Astrocyte of the cerebellum (primary cell): ENCODE data around the gene GH2.
"Not testable (repeated sequence)": the region's sequence is repeated elsewhere in the genome, so short reads cannot be mapped to it uniquely, and the experiment has no call there.

Experiments used
- DNase-seq: peaks from one replicate; pipeline ENCODE4 v3.0.0-alpha.2; 2011; ENCODE audit warnings: low read depth
- H3K4me3 ChIP-seq: 2 replicates; pipeline ENCODE4 v1.5.1; 2011; ENCODE audit warnings: mild to moderate bottlenecking, low read depth, low read length, moderate library complexity
- in situ Hi-C: cut with HindIII; loops from 2 replicates; pipeline ENCODE4 v1.10.0; 2017; ENCODE audit warnings: low sequenced_read_pairs
- TF ChIP-seq, protein P1 (sequence below): IDR thresholded peaks from 2 replicates; pipeline ENCODE4 v1.5.1; 2012; ENCODE audit warnings: low read length, low read depth, moderate library complexity, mild to moderate bottlenecking; ENCODE audit errors: missing control alignments

The GH2 gene

DNA sequence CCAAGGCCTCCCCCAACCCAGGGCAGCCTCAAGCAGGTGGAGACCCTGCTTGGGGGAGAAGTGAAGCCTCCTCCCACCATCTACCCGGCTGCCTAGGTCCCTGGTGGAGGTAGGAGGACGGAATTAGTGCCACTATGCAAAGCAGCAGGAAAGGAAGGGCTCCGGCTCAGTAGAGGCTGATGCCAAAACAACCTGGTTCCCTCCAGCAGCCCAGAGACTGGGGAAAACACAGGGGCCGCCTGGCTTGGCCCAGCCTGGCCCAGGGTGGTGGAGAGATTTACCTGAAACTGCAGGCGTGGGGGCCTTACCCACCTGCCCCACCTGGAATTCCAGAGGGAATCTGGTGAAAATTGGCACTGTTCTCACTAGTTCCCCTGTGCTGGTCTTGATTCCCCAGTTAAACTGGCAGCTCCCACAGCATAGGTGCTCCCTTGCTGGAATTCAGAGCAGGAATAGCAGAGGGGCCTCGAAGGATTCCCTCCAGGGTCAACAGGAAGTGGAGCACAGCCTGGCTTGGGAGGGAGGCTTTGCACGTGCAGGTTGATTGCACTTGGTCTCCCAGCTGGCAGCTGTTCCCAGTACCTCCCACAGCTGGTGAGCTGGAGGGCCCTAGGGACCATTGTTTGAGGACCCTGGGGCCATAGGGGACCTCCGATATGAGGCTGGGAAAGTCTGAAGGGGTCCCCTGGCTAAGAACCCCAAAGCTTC lies 45.9 kb upstream of the GH2 start:
- TF ChIP-seq, protein P1, sequence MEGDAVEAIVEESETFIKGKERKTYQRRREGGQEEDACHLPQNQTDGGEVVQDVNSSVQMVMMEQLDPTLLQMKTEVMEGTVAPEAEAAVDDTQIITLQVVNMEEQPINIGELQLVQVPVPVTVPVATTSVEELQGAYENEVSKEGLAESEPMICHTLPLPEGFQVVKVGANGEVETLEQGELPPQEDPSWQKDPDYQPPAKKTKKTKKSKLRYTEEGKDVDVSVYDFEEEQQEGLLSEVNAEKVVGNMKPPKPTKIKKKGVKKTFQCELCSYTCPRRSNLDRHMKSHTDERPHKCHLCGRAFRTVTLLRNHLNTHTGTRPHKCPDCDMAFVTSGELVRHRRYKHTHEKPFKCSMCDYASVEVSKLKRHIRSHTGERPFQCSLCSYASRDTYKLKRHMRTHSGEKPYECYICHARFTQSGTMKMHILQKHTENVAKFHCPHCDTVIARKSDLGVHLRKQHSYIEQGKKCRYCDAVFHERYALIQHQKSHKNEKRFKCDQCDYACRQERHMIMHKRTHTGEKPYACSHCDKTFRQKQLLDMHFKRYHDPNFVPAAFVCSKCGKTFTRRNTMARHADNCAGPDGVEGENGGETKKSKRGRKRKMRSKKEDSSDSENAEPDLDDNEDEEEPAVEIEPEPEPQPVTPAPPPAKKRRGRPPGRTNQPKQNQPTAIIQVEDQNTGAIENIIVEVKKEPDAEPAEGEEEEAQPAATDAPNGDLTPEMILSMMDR, result no peak

DNA sequence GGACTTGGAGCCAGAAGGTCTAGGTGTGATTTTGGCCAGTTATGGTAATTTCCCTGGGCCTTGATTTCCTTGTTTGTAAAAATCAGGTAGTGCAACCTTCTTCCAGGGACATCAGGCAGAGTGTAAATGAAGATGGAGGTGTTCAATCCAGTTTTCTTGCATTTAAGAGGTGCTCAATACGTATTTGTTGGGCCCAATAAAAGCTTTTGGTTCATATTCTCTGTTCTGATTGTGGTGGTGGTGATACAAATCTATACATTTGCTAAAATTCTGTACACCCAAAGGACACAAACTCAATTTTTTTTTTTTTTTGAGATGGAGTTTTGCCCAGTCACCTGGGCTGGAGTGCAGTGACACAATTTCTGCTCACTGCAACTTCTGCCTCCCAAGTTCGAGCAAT lies 44.4 kb upstream of the GH2 start:
- TF ChIP-seq, protein P1, result no peak
- DNase-seq, result no peak
- H3K4me3 ChIP-seq, result no peak overlapping the region
- in situ Hi-C loops, result loop anchor here (5.0 kb wide), 1 partner anchor 56 kb away; no protein-coding TSS in a partner anchor

More for the DNA sequence above, 45.9 kb upstream of the GH2 start:
- no peak overlapping the region for H3K4me3 ChIP-seq
- no peak for DNase-seq
- in situ Hi-C loops, result loop anchor here (5.0 kb wide), 1 partner anchor 55 kb away; no protein-coding TSS in a partner anchor

DNA sequence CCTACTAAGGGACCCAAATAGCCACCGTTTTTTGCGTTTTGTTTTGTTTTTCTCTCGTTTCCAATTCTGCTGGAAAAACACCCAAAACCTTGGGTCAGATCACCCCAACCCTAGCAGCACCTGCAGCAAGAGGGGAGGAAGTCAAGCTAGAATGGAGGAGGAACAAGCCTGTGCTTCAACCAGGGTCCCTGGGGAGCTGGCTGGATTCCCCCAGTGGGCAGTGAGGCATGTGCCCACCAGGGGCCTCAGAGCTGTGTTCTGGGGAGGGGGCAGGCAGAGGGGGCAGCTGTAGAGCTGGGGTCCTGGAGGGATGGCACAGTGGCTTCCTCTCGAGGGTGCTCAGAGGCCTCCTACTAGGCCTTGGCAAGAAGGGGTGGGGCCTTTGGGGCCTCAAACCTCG lies 43.9 kb upstream of the GH2 start:
- TF ChIP-seq, protein P1, result no peak
- no peak overlapping the region for H3K4me3 ChIP-seq
- no peak for DNase-seq
- in situ Hi-C loops, result loop anchor here (5.0 kb wide), 1 partner anchor 57 kb away; no protein-coding TSS in a partner anchor

DNA sequence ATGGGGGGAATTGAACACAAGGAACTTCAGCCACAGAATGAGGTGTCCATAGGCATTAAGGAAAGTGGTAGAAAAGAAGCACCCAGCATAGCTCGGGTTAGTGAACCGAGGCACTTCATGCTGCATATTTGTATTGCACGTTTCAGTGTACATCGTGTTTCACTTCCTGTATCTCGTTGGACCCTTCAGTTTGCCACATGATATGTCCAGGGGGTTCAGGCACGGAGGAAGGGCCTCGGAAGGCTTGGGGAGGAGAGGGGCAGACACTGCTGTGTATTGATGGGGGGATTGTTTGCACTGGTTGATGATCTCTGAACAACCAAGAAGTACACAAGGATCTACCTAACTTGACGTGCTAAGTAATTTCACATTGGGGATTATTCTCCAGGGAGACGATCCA lies 40.7 kb upstream of the GH2 start:
- H3K4me3 ChIP-seq, in situ Hi-C loops, DNase-seq: not testable (repeated sequence)

DNA sequence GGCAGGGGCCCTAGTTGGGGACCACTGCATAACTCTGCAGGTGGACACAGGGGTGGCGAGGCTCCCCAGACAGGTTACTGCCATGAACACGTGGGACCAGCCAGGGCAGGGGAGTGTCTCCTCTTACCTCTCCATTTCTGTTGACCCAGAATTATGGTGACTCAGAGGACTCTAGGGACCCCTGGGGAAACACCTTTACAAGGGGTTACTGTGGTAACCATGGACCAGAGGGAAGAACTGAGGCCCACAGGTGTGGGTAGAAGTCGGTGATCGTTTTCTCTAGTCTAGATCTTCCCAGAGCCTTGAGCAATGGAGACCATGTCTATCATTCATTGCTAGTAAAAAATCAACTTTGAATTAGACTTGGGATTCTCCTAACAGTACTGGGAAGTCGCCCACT lies 39.0 kb upstream of the GH2 start:
- in situ Hi-C loops, H3K4me3 ChIP-seq, DNase-seq: not testable (repeated sequence)

DNA sequence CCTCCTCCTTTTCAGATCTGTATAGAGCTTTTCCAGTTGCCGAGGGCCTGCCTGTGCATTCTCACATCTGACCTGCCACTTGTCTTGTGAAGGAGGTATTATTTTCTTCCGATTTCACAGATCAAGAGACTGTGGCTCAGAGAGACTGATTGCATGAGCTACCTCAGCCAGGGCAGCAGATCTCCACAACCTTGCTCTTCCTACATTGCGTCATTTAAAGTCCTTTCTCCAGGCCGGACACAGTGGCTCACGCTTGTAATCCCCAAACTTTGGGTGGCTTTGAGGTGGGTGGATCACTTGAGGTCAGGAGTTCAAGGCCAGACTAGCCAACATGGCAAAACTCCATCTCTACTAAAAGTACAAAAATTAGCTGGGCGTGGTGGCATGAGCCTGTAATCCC lies 38.3 kb upstream of the GH2 start:
- DNase-seq, in situ Hi-C loops, H3K4me3 ChIP-seq: not testable (repeated sequence)

DNA sequence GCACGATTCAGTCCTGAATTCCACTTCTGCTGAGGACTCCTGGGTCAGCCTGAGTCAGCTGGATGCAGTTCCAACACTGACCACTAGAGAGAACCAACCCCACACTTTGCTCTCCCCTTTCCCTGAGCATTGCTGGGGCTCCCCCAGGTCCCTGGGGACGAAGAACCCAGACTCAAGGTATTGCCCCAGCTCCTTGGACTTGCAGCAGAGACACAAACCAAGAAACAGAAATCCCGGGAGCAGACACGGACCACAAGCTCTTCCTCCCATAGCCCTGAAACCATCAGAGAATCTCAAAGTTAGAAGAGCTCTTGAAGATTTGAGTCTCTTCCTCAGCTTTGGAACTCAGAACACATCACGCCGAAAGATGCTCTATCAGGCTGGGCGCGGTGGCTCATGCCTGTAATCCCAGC lies 37.6 kb upstream of the GH2 start:
- DNase-seq, result peak; percentile 13
- TF ChIP-seq, protein P1, result peak; percentile 97
- in situ Hi-C loops, result no loop called here

DNA sequence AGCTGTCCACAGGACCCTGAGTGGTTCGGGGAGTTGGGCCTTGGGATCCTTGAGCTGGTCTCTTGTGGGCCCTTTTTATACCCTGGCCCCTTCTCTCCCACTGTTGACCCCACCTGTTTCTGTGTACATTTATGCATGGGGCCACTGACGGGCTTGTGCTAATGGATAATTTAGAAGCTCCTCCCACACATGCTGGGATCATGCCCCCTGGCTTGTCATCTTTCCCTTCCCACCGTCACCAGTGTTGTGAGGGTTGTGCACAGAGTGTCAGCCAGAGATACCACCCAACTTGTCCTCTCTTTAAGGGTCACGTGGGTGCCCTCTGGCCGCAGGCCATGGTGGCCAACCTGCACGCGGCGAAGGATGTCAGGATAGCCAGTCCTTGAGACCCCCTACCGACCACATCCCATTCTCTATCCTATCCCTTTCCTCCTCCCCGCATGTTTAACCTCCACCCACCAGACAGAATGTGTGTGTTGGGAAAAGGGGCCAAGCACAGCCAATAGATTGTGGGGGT lies 37.1 kb upstream of the GH2 start, which contains the start of gene GH1:
Gene GH1 (minus strand): TSS at position 51 of the 517 bp plus-strand sequence. CDS start 63 bp downstream, outside the sequence.
- H3K4me3 ChIP-seq, DNase-seq, in situ Hi-C loops: not testable (repeated sequence)

More for the DNA sequence above, 37.6 kb upstream of the GH2 start:
- no peak overlapping the region for H3K4me3 ChIP-seq
